ENCODE results near the gene RXFP4. TPM values are rescaled to one million over a fixed set of nuclear protein-coding genes. Genes with fewer than 3 reads are reported as not detected.

RXFP4 gene
- total RNA-seq, 1 donor from 2014 or later: not detected

GRCh38 chr1:155910621-155911121, 30.8 kb upstream of the RXFP4 start:
- H3K36me3 Mint-ChIP-seq (ENCODE audit: unreplicated experiment): peaks cover 25% of the 10 kb centered on the region
- H3K4me3 Mint-ChIP-seq (ENCODE audit: unreplicated experiment): peak overlapping the region; percentile 98
- no peaks in the 10 kb centered on the region for H3K9me3 Mint-ChIP-seq (ENCODE audit: unreplicated experiment)
- DNase-seq (ENCODE audit: extremely low spot score, unreplicated experiment): no peak
- TF ChIP-seq CTCF (IDR thresholded peaks at IDR 0.05): peak; percentile 24
- no peaks in the 10 kb centered on the region for H3K27me3 Mint-ChIP-seq (ENCODE audit: unreplicated experiment)
- H3K4me1 Mint-ChIP-seq (ENCODE audit: unreplicated experiment): peaks cover 21% of the 10 kb centered on the region
- H3K27ac Mint-ChIP-seq (ENCODE audit: unreplicated experiment): peak overlapping the region; percentile 99

GRCh38 chr1:155911156-155912055, 30.0 kb upstream of the RXFP4 start, which contains the start of gene RIT1:
RIT1 (minus strand) TSS chr1:155911349; CDS start chr1:155910761, 588 bp downstream.
- Mint-ChIP-seq H3K4me3 (ENCODE audit: unreplicated experiment) (peak within 1 kb of the TSS; percentile 98), H3K27me3 (ENCODE audit: unreplicated experiment) (no peaks in the 10 kb centered on the region), H3K36me3 (ENCODE audit: unreplicated experiment) (peaks cover 27% of the 10 kb centered on the region), H3K27ac (ENCODE audit: unreplicated experiment) (peak within 1 kb of the TSS; percentile 99), H3K9me3 (ENCODE audit: unreplicated experiment) (no peaks in the 10 kb centered on the region), H3K4me1 (ENCODE audit: unreplicated experiment) (peaks cover 21% of the 10 kb centered on the region)
- peak; percentile 93 for DNase-seq (ENCODE audit: extremely low spot score, unreplicated experiment)
- no peak for TF ChIP-seq CTCF (IDR thresholded peaks at IDR 0.05)

- no peaks in the 10 kb centered on the region for H3K27me3 Mint-ChIP-seq (ENCODE audit: unreplicated experiment)
- H3K9me3 Mint-ChIP-seq (ENCODE audit: unreplicated experiment): no peaks in the 10 kb centered on the region
- peaks cover 21% of the 10 kb centered on the region for H3K4me1 Mint-ChIP-seq (ENCODE audit: unreplicated experiment)
- peak overlapping the region; percentile 98 for H3K4me3 Mint-ChIP-seq (ENCODE audit: unreplicated experiment)
- H3K27ac Mint-ChIP-seq (ENCODE audit: unreplicated experiment): peak overlapping the region; percentile 99
- H3K36me3 Mint-ChIP-seq (ENCODE audit: unreplicated experiment): peaks cover 34% of the 10 kb centered on the region
- DNase-seq (ENCODE audit: extremely low spot score, unreplicated experiment): peak; percentile 65
- TF ChIP-seq CTCF (IDR thresholded peaks at IDR 0.05): no peak
These were observed 29.3 kb upstream of the RXFP4 start for GRCh38 chr1:155912056-155912536.

- peak; percentile 32 for DNase-seq (ENCODE audit: extremely low spot score, unreplicated experiment)
- Mint-ChIP-seq H3K27ac (ENCODE audit: unreplicated experiment) (peak overlapping the region; percentile 66), H3K9me3 (ENCODE audit: unreplicated experiment) (no peaks in the 10 kb centered on the region), H3K4me3 (ENCODE audit: unreplicated experiment) (no peak overlapping the region), H3K27me3 (ENCODE audit: unreplicated experiment) (no peaks in the 10 kb centered on the region), H3K4me1 (ENCODE audit: unreplicated experiment) (peaks cover 20% of the 10 kb centered on the region), H3K36me3 (ENCODE audit: unreplicated experiment) (peaks cover 33% of the 10 kb centered on the region)
- no peak for TF ChIP-seq CTCF (IDR thresholded peaks at IDR 0.05)
These were observed 27.3 kb upstream of the RXFP4 start for GRCh38 chr1:155913969-155914757.

Measured in osteocyte (in vitro differentiated cells).